NCI-H446 (cell line): Measurements from ENCODE around the gene ITGA11.

Experiments
- DNase-seq, 2 experiments: peaks; one replicate each; lab custom pipeline; 2025; lab: John Stamatoyannopoulos, UW

Gene ITGA11

DNA sequence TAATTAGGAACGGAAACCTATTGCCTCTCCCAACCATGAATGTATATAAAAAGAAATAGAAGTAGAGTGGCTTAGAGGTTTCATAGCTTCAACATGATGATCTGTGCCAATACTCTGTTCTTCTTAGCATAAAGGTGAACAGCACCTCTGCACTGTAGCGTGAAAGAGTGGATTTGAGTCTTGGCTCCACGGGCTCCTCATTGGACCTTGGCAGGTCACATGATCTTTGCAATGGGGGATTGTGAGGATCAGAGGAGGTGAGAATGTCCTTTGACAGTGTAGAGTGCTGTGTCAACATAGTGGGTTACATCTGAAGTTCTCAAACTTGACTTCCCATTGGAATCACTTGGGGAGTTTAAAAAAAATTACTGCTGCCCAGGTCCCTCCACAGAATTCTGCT is 103.0 kb downstream of the ITGA11 start:
- no peak for DNase-seq

DNA sequence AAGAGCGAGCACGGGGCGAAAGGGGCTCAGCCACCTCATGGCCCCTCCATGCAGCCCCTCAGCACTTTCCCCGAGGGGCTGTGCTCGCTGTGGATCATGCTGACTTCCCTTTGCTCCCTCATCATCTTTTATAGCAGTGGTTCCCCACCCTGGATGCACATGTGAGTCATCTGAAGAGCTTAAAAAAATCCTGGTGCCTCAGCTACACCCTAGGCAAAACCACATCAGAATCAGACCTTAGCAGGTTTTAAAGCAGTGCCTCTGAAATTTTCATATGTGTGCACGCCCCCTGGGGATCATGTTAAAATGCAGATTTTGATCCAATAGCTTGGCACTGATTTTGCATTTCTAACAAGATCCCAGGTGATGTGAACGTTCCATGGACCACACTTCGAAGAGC is 103.5 kb downstream of the ITGA11 start:
- DNase-seq: no peak

DNA sequence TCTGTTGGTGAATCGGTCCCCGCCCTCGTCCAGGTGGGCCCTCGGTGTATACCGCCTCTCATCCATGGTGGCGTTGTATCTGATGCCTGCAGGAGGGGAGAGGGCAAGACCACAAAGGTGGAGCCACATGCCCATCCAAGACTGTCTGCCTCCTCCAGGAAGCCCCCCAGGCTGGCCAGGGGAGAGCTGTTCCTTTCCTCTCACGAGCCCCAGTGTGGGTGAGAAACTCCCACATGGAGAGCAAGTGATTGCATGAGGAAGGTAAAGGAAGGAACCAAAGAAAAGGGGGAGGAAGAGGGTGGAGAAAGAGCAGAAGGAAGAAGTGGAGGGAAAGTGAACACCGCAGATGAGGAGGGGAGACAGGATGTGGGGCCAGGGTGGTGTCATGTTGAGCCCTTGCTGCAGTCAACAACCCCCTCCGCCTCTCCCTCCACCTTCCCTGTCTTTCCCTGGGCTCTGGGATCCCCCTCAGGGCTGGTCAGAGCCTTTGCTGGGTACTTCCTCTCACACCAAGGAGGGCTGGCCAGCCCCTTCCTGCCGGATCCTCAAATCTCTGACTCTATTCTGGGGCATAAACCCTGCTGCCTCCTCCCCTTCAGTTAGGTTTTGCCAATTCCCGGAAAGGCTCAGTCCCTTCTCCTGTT is 105.1 kb downstream of the ITGA11 start:
- no peak for DNase-seq

DNA sequence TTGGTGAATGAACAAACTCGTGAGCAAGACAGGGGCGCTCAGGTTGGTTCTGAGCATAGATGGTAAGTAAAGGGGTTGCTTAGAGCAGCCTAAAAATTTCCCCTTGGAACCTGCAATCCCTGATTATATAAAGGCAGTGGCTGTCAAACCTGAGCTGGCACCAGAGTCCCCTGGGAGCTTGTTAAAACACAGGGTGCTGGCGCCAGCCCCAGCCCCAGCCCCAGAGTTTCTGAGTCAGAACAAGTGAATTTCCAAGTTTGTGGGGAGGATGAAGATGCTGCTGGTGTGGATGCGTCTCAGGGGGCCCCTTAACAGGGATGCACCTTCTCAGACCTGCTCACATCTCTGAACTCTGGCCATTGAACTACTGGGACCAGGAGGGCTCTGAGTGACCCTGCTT is 106.2 kb downstream of the ITGA11 start:
- DNase-seq: no peak

DNA sequence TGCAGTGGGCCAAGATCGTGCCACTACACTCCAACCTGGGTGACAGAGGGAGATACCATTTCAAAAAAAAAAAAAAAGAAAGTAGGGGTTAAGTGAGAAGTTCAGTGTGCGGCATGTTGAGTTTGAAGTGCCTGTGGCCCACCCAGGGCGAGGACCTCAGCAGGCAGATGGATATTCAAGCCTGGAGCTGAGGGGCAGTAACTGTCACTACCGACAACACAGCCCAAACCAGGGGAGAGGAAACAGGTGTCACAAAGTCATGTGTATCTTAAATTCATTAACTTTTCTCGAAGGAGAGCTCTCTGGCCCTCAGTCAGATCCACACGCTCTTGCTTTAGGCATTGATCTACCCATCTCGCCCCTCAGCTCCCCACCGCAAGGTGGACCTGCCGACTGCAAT is 109.2 kb downstream of the ITGA11 start:
- no peak for DNase-seq

DNA sequence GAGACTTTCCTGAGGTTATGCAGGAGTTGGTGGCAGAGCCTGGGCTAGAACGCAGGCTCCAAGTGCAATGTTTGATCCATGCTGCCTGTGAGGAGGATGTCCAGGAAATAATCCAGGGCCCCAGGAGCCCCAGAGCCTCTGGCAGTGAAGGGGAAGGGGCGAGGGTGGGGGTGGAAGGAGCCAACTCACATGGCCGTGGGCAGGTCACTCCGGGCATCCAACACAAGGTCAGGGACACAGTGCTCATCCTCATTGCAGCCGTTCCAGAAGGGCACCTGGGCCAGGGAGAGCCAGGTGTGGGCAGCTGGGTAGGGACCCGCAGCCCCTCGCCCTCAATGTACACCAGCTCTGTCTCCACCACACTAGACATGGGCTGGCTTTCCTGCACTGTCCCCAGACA is 110.7 kb downstream of the ITGA11 start:
- DNase-seq: no peak

DNA sequence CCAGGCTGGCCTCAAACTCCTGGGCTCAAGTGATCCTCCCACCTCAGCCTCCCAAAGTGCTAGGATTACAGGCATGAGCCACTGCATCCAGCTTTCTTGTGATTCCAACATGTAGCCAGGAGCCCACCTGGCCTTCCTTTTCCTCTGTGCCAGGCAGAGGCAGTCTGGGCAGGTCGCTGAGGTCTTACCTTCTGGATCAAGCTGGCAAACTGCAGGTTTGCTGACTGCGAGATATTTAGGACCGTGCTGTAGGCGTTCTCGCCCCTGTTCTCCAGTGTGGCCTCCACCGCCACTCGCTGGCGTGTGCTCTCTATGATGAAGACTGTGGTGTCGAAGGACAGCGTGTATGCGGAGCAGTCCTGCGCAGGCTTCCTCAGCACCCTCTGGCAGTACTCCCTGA is 112.0 kb downstream of the ITGA11 start:
- no peak for DNase-seq

DNA sequence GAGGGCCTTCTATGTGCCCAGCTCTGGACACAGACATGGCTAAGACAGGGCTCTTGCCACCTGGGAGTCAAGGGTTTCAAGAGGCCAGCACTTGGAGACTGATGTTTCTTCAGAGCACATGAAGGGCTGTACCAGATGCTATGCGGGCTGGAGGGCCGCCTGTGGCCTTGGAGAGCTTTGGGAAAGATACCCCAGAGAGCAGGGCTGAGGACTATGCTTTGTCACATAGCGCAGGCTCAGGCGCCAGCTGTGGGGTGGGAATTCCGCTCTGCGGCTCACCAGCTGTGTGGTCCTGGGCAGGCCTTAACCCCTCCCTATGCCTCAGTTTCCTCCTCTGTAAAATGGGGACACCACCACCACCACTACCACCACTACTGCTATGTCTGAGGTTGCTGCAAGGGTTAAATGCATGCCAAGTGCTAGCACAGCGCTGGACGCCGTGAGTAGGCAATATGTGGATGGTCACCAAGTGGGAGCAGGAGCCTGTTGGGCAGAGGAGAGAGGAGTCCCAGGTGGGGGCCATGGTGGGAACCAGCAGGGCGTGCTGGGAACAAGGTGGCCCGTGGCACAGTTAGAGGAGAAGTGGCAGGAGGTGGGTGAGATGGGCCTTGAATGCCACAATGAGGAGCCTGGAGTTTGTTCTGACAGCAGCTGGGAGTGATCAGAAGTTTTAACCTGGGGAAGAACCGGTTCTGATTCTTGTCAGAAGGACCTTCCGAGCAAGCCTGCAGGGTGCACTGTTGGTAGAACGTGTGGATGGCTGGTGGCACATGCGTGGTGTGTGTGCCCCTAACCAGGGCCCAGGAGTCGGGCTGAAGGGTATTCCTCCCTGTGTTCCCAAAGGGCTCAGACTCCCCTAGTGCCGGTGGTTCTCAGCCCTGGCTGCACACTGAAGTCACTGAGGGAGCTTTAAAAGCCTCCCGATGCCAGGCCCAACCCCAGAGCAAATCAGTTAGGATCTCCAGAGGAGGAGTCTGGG is 112.7 kb downstream of the ITGA11 start:
- no peak for DNase-seq

DNA sequence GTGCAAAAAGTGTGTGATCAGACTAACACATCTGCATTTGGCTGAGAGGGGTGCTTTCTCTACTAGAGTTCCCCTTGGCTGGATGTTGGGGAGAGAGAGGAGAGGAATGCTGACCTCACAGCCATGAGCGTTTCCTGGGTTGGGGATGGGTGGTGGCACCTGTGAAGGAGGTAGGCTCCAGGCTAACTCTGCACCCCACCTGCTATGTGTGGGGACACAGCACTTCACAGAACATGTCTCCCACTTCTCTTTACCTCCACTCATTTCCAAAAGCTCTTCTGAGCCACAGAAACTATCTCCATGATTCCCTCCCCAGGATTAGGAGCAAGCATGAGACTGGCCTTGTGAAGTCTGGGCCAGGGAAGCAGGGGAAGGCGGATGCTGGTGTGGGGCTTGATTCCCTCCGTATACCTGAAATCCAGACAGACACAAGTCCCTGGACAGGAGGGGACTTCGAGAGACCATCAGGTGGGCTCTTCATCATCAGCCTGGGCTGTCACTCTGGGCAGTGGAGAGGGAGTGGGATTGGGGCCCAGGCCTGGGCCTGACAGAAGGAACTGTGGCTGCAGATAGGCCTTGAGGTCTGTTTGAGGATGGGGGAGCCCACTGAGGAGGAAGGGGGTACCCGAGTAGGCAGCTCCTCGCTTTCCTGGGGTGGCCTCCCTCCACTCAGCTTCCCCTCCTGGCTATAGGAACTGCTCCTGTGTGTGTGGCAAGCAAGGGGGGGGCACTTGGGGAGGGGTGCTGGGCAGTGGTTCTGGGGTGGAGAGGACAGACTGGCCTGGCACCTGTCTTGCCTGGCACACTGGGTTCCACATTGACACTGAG is 113.7 kb downstream of the ITGA11 start:
- no peak for DNase-seq

DNA sequence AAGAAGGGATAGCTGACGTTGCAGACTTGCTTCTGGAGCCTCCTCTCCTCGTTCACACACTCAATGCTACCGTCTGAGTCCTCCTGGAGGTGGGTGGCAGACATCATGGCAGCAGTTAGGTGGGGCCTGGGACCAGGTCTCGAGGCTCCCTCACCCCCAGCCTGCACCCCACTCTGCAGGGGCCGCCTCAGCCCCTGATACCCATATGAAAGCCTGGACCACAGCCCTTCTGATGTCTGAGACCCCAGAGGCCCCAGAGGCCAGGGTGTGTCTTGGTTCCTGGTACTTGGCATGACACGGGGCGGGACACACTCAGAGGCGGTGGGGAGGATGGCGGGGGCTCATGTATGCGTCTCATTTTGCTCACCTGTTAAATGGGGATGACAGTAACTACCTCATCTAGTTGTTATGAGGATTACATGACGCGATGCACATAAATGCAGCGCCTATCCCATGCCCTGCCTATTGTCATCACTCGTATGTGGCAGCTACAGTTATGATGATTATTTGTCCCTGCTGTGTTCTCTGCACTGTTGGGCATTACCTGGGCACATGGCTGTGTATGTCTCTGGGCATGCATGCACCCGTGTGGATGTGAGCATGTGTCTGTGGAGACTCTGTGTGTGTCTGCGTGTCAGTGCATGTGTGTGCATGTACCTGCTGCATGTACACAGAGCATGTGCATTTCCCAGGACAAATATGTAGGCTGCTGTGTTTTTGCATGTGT is 114.5 kb downstream of the ITGA11 start:
- DNase-seq: no peak

DNA sequence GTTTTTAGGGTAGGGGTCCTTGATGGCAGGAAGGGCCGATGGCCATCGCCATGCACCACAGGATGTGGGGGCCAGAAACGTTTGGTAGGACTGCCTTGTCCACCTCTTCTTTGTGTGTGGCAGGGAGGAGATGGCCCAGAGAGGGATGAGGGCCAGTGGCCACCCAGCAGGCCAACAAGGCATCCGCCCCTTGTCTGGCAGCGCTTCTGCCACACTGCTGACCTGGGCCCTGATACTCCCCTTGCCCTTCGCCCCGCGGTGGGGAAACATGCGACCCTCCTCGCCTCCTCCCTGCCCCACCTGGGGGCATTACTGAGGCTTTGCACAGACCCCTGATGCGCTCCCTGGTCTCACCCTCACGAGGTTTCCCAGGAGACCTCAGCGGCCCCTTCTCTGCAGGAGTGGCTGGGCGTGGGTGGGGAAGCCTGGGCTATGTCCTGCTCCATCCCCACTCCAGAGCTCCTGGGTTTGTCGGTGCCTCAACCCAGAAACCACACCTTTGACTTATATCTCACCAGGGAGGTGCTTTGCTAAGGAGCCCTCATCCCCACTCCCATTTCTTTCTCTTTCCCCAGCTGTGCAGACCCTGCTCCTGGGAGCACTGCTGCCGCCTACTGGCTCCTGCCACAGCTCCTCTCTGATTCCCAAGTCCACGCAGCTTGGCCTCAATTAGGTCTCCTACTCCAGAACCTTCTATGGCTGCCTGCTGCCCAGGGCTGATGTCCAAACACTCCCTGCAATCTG is 115.7 kb downstream of the ITGA11 start:
- DNase-seq: no peak

DNA sequence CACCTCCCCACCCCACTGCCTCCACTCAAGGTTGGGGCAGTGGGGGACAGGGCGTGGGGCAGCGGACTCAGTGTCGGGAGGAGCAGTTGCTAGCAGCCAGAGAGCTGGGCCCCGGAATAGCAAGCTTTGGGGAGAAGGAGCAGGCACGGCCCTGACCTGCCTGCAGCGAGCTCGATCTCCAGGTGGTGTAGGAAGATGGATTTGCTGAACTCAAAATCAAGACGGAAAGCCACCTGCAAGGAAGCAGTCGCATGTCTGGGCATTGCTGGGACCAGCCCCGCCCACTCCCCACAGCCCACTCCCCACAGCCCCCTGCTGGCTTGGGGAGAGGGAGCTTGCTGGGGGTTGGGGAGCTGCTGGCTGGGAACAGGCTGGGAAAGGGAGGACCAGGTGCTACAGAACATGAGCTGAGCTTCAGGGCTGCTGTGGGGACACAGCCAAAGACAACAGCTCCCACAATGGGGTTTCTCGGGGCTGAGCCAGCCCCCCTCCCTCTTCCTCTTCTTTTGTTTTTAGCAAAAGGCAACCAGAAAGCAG is 116.4 kb downstream of the ITGA11 start:
- no peak for DNase-seq

DNA sequence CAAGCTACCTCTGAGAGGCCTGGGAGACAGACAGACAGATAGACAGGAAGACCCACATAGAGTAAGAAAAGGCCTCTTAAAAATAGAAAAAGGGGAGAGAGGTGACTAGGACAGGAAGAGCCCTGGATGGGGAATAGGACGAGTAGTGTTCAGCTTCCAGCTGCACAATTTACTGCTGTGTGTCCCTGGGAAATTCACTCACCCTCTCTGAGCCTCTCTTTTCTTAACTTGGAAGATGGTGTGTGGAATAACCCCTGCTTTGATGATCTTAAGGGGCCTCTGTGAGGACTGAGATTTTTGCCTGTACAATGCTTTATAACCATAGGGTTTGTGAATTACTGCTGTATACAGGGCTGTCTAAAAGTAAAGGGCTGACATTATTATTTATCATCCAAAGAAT is 116.9 kb downstream of the ITGA11 start:
- DNase-seq: no peak

DNA sequence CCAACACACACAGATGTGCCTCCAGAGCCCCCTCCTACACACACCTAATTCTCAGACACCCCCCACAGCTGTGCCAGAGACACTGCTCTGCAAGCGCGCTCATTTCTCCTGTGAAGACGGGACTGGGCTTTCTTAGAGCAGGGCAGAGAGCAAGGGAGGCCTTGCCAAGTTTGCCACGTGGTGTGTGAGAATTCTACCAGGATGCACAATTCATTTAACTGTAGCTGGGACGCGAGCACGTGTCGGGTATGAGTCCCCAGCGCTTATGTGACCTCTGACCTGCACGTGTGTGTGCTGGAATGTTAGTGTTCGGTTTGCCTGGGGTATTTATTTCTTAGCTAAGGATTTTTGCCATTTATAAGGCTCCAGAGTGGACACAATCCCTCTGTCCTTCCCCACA is 117.4 kb downstream of the ITGA11 start:
- DNase-seq: no peak

DNA sequence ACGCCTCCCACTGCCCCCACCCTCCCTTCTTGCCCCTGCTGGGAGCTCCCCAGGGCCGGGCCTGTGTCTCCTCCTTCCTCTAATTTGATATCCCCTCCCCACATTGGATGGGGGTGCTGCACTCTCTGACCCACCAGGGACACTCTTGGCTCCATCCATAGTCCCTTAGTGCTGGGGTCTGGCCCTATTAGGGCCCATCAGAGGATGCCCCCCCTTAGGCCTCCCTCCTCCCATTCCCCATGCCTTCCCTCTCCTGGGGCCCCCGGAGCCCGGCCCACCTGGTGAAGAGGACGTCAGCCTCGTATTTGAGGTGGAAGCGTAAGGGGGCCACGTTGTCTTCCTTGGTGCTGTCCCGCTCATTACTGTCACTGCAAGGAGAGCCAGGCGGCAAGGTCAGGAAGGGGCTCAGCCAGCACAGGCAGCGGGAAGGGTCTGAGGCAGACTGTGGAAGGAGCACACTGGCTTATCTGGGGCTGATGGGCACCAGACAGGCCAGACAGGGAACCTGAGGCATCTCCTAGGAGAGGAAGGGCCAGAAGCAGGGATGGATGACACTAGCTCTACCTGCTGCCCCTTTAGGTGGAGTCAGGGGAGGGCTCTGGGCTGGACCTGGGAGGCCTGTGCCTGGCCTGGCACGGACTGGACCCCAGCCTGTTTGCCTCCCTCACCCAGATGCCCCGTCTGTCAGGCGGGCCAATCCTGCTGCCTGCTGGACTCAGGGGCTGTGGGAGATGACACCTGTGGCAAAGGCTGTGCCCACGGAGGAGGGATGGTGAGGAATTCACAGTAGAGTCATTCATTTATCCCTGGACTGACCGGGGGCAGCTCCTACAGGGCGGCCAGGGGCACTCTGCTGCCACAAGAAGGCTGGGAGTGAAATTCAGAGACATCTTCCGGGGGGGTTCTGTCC is 118.2 kb downstream of the ITGA11 start:
- DNase-seq: no peak

DNA sequence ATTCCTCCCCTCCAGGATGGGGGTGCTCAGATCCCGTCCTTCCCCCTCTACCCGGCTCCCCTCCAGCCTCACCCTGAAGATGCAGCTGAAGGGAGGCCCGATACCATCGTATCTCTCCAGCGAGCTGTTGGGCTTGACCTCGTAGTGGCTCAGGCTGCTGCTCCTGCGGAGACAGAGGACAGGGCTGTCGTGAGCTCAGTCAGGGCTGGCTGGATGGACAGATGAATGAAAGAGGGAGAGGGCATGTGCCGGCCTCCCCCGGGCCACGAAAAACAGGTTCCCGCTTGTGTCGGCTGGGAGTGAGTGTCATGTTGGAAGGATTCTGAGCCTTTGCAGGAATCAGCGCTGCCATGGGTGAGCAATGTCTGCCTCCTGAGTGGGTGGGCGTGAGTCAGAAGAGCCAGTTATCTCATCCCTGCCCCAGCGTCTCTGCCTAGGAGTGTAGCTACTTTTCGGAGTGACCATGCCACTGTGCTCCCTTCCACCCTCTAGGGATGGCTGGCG is 119.2 kb downstream of the ITGA11 start:
- no peak for DNase-seq

DNA sequence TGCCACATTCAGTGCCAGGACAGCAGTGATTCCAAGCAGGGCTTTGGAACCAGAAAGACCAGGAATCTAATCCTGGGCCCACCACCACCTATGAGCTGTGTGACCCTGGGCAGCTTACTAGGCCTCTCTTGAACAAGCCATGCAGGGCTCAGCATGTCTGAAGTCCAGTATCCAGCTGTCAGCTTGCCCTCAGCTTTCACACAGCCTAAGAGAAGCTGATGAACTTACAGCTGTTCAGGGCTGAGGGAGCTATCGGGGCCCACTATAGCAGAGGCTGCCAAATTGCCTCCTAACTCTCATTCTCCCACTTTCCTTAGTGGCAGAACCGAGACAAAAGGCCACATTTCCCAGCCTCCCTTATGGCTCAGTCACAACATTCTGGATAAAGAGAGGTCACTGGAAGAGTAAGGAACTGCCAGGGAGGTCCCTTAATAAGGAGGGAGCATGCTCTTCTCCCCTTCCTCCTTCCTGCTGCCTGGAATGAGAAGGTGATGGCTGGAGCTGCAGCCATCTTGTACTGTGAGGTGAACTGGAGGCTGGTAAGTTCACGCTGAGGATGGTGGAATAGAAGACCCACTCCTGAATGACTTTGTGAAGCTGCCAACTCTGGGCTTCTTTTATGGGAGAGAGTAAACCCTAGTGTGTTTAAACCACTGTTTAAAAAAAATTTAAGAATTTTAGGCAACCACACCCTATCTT is 120.0 kb downstream of the ITGA11 start:
- no peak for DNase-seq

DNA sequence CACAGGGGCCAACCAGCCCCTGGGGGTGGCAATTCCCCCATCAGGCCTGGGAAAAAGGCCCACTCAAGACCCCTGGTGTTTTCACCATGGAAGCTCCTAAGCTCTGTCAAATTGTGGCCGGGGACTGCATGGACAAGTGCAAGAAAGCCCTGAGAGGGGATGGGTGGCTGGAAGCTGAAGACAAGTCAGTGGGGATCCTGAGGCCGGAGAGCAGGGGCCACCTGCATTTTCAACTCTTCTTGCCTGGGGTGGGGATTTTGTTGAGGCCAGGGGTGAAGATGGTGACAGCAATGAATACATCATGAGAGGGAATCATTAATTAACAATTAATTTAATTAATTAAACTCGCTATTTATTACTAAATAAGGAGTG is 120.5 kb downstream of the ITGA11 start:
- DNase-seq: no peak
